GM19463 (cell line): ENCODE measurements around the gene CRYBG3.

Experiments used
- ATAC-seq: cut with Tn5 transposase; IDR thresholded peaks from one replicate; pipeline ENCODE4 v1.9.1; 2021; ENCODE audit warnings: mild to moderate bottlenecking, moderate library complexity; ENCODE audit not compliant: unreplicated experiment

Gene CRYBG3

GRCh38 chr3:97835761-97836160 lies 13.9 kb downstream of the CRYBG3 start:
- no peak for ATAC-seq

- ATAC-seq, result no peak
These were observed 16.6 kb downstream of the CRYBG3 start for GRCh38 chr3:97838393-97838792.

- ATAC-seq, result no peak
These were observed 18.1 kb downstream of the CRYBG3 start for GRCh38 chr3:97839944-97840343.

GRCh38 chr3:97841304-97841703 lies 19.5 kb downstream of the CRYBG3 start:
- ATAC-seq, result no peak

- no peak for ATAC-seq
These were observed 20.1 kb downstream of the CRYBG3 start for GRCh38 chr3:97841956-97842355.

GRCh38 chr3:97848779-97849178 lies 27.0 kb downstream of the CRYBG3 start:
- ATAC-seq, result no peak

GRCh38 chr3:97857401-97857800 lies 35.6 kb downstream of the CRYBG3 start:
- ATAC-seq, result no peak

- no peak for ATAC-seq
These were observed 38.6 kb downstream of the CRYBG3 start for GRCh38 chr3:97860364-97860763.

- ATAC-seq, result no peak
These were observed 40.8 kb downstream of the CRYBG3 start for GRCh38 chr3:97862582-97862981.

GRCh38 chr3:97863031-97863430 lies 41.2 kb downstream of the CRYBG3 start:
- no peak for ATAC-seq

GRCh38 chr3:97863775-97864174 lies 42.0 kb downstream of the CRYBG3 start:
- ATAC-seq, result no peak

GRCh38 chr3:97871186-97871585 lies 49.4 kb downstream of the CRYBG3 start:
- ATAC-seq, result no peak

- ATAC-seq, result no peak
These were observed 50.2 kb downstream of the CRYBG3 start for GRCh38 chr3:97871801-97872524.

- no peak for ATAC-seq
These were observed 50.8 kb downstream of the CRYBG3 start for GRCh38 chr3:97872525-97873042.

GRCh38 chr3:97880267-97880666 lies 58.5 kb downstream of the CRYBG3 start:
- ATAC-seq, result no peak

GRCh38 chr3:97882975-97883598 lies 61.3 kb downstream of the CRYBG3 start:
- ATAC-seq, result no peak

- ATAC-seq, result no peak
These were observed 61.9 kb downstream of the CRYBG3 start for GRCh38 chr3:97883736-97884135.

- ATAC-seq, result no peak
These were observed 62.8 kb downstream of the CRYBG3 start for GRCh38 chr3:97884586-97885123.

GRCh38 chr3:97885931-97886824 lies 64.4 kb downstream of the CRYBG3 start:
- no peak for ATAC-seq

GRCh38 chr3:97889814-97890213 lies 68.0 kb downstream of the CRYBG3 start:
- no peak for ATAC-seq

GRCh38 chr3:97892852-97893251 lies 71.0 kb downstream of the CRYBG3 start:
- ATAC-seq, result no peak
